ENCODE results near the gene CST4. TPM values are rescaled to one million over a fixed set of nuclear protein-coding genes. Genes with fewer than 3 reads are reported as not detected.

Gene CST4
- total RNA-seq, 1 donor from 2014 or later: not detected

DNA sequence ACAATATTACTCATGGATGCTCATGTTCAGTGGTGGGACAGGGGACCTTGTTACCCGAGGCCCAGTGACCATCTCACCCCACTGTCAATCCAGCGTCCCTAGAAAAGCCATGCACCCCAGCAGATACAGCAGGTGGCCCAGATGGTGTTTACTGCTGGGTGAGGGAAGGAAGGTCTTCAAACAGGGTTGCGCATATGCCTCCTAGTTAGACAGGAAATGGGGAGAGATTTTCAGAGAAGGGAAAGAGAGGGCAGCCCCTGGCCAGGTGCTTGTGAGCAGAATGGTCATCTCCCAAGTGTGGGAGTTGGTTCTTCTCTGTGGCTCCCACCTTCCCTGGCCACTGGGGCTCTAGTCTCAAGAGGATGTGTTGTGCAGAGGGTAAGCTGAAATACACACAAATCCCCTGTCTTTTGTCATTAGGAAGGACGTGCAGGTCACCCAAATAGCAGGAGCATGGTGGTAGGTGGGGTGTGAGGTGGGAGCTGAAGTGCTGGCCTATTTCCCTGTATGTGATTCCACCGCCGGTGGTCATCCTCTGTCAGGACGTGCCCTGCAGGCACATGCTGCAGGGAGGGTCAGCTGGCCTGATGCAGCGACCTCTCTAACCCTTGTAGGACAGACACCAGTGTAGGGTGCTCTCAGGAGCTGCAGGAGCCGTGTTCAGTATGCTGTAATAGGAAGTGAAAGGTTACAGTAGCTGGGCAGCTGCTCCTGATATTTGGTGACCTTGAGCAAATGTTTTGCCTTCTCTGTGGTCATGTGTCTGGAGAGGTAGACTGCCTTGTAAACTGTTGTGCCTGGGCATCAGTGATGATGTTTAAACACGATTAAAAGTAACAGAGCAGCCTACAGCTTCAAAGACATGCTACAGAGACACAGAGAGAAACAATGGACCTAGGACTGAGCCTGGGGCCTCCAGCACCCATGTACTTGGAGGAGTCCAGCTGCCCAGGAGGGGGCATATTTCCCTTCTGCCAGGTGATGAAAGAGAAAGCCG lies 47.9 kb downstream of the CST4 start:
- Mint-ChIP-seq H3K27me3 (ENCODE audit: low read depth, unreplicated experiment) (peaks cover 3% of the 10 kb centered on the region), H3K4me1 (ENCODE audit: low read depth, unreplicated experiment) (peaks cover 26% of the 10 kb centered on the region), H3K4me3 (ENCODE audit: unreplicated experiment) (no peak overlapping the region), H3K27ac (ENCODE audit: unreplicated experiment) (no peak overlapping the region), H3K36me3 (ENCODE audit: low read depth, unreplicated experiment) (peaks cover 7% of the 10 kb centered on the region), H3K9me3 (ENCODE audit: unreplicated experiment) (no peaks in the 10 kb centered on the region)
- Histone ChIP-seq H3K79me2 (ENCODE audit: insufficient read depth, low read length) (peaks cover 16% of the 10 kb centered on the region), H3K9me3 (ENCODE audit: insufficient read depth, low read depth, low read length) (no peaks in the 10 kb centered on the region), H3K4me1 (ENCODE audit: insufficient read depth, low read length) (peaks cover 18% of the 10 kb centered on the region), H3K27me3 (ENCODE audit: insufficient read depth, low read length) (no peaks in the 10 kb centered on the region), H3K27ac (ENCODE audit: low read depth, low read length) (no peak overlapping the region), H2AFZ (ENCODE audit: low read depth, low read length) (no peak overlapping the region), H3K4me2 (ENCODE audit: low read length) (no peak overlapping the region), H4K20me1 (ENCODE audit: insufficient read depth, low read length) (peaks cover 16% of the 10 kb centered on the region), H3K36me3 (ENCODE audit: insufficient read depth, low read length) (no peaks in the 10 kb centered on the region), H3K4me3 (ENCODE audit: insufficient read depth, low read depth, low read length) (no peak overlapping the region), H3K9ac (ENCODE audit: low read length) (no peak overlapping the region)
- DNase-seq (ENCODE audit: low read depth) (no peak), FAIRE-seq (no peak)
- TF ChIP-seq, protein P1, sequence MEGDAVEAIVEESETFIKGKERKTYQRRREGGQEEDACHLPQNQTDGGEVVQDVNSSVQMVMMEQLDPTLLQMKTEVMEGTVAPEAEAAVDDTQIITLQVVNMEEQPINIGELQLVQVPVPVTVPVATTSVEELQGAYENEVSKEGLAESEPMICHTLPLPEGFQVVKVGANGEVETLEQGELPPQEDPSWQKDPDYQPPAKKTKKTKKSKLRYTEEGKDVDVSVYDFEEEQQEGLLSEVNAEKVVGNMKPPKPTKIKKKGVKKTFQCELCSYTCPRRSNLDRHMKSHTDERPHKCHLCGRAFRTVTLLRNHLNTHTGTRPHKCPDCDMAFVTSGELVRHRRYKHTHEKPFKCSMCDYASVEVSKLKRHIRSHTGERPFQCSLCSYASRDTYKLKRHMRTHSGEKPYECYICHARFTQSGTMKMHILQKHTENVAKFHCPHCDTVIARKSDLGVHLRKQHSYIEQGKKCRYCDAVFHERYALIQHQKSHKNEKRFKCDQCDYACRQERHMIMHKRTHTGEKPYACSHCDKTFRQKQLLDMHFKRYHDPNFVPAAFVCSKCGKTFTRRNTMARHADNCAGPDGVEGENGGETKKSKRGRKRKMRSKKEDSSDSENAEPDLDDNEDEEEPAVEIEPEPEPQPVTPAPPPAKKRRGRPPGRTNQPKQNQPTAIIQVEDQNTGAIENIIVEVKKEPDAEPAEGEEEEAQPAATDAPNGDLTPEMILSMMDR (IDR thresholded peaks at IDR 0.05; ENCODE audit: insufficient read depth, low read depth, low read length): no peak

DNA sequence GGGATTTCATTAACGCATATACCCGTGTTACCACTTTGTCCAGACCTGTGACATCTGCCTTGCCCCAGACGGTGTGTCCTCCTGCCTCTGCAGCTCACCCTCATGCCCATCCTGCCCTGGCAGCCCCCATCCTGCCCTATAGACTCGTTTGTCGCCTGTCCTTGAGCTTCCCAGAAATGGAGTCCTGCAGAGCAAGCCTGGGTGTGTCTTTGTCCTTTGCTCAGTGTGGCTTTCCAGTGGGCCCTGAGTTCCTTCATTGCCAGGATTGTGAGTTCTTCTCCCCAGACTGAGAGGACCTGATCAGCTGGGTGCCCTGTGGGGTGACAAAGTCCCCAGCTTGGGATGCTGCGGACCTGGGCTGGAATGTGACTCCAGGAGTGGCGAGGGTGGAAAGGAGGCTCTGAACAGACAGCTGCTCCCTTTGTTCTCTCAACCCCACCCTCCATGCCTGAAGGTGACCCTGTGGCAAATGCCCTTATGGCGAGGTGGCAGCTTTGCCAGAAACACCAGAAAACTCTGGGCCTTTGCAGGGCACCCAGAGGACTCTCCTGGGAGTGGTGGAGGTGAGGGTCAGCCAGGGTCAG lies 48.7 kb downstream of the CST4 start:
- no peak overlapping the region for H2AFZ ChIP-seq (ENCODE audit: low read depth, low read length)
- H3K9ac ChIP-seq (ENCODE audit: low read length): no peak overlapping the region
- FAIRE-seq (no peak), DNase-seq (ENCODE audit: low read depth) (no peak)
- H3K36me3 ChIP-seq (ENCODE audit: insufficient read depth, low read length): no peaks in the 10 kb centered on the region
- H3K27me3 Mint-ChIP-seq (ENCODE audit: low read depth, unreplicated experiment): peaks cover under 1% of the 10 kb centered on the region
- TF ChIP-seq, protein P1 (IDR thresholded peaks at IDR 0.05; ENCODE audit: insufficient read depth, low read depth, low read length): no peak
- no peak for TF ChIP-seq EZH2 (IDR thresholded peaks at IDR 0.05; ENCODE audit: insufficient read depth, low read length)
- H3K4me3 ChIP-seq (ENCODE audit: insufficient read depth, low read depth, low read length): no peak overlapping the region
- H3K27me3 ChIP-seq (ENCODE audit: insufficient read depth, low read length): no peaks in the 10 kb centered on the region
- peaks cover 23% of the 10 kb centered on the region for H4K20me1 ChIP-seq (ENCODE audit: insufficient read depth, low read length)
- peaks cover 31% of the 10 kb centered on the region for H3K4me1 Mint-ChIP-seq (ENCODE audit: low read depth, unreplicated experiment)
- no peaks in the 10 kb centered on the region for H3K9me3 ChIP-seq (ENCODE audit: insufficient read depth, low read depth, low read length)
- no peak overlapping the region for H3K4me3 Mint-ChIP-seq (ENCODE audit: unreplicated experiment)
- peaks cover 23% of the 10 kb centered on the region for H3K79me2 ChIP-seq (ENCODE audit: insufficient read depth, low read length)
- H3K27ac Mint-ChIP-seq (ENCODE audit: unreplicated experiment): no peak overlapping the region
- no peaks in the 10 kb centered on the region for H3K9me3 Mint-ChIP-seq (ENCODE audit: unreplicated experiment)
- H3K36me3 Mint-ChIP-seq (ENCODE audit: low read depth, unreplicated experiment): peaks cover 8% of the 10 kb centered on the region
- no peak overlapping the region for H3K27ac ChIP-seq (ENCODE audit: low read depth, low read length)
- H3K4me2 ChIP-seq (ENCODE audit: low read length): no peak overlapping the region
- peaks cover 20% of the 10 kb centered on the region for H3K4me1 ChIP-seq (ENCODE audit: insufficient read depth, low read length)

Measured in astrocyte (in vitro differentiated cells and primary cell).